ENCODE results near the gene RTN4.
A peak's percentile ranks its signal among the peaks of the same experiment; 100 is the strongest.

DNA sequence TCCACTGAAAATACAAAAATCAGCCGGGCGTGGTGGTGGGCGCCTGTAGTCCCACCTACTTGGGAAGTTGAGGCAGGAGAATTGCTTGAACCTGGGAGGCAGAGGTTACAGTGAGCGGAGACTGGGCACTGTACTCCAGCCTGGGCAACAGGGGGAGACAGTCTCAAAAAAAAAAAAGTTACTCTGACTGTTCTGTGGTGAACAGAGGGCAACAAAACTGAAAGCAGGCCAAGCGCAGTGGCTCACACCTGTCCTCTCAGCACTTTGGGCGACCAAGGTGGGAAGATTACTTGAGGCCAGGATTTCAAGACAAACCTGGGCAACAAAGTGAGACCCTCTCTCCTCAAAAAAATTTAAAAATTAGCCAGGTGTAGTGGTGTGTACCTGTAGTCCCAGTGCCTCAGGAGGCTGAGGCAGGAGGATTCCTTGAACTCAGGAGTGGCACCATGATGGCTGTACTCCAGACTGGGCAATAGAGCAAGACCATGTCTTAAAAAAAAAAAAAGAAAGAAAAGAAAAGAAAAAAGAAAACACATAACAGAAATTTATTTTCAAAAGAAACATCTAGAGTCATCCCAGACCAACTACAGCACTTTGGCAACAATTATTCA lies 13.6 kb upstream of the RTN4 start:
- TF ChIP-seq, protein P1, sequence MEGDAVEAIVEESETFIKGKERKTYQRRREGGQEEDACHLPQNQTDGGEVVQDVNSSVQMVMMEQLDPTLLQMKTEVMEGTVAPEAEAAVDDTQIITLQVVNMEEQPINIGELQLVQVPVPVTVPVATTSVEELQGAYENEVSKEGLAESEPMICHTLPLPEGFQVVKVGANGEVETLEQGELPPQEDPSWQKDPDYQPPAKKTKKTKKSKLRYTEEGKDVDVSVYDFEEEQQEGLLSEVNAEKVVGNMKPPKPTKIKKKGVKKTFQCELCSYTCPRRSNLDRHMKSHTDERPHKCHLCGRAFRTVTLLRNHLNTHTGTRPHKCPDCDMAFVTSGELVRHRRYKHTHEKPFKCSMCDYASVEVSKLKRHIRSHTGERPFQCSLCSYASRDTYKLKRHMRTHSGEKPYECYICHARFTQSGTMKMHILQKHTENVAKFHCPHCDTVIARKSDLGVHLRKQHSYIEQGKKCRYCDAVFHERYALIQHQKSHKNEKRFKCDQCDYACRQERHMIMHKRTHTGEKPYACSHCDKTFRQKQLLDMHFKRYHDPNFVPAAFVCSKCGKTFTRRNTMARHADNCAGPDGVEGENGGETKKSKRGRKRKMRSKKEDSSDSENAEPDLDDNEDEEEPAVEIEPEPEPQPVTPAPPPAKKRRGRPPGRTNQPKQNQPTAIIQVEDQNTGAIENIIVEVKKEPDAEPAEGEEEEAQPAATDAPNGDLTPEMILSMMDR (optimal IDR thresholded peaks at IDR 0.05 in 1 of 3, IDR thresholded peaks at IDR 0.05 in 1 of 3, conservative IDR thresholded peaks at IDR 0.05 in 1 of 3; ENCODE audit: extremely low read depth in 1 of 3, insufficient read depth in 2 of 3, low read length in 3 of 3), result peak in 1 of 3 experiments; percentile 23
- TF ChIP-seq EZH2 (IDR thresholded peaks at IDR 0.05; ENCODE audit: low read length), result no peak
